GM18519 (cell line): ENCODE measurements around the gene TGFBR3.

Experiments used
- ATAC-seq: cut with Tn5 transposase; IDR thresholded peaks from one replicate; pipeline ENCODE4 v1.9.1; 2021; ENCODE audit warnings: mild to moderate bottlenecking, moderate library complexity; ENCODE audit not compliant: unreplicated experiment, low FRiP score

TGFBR3 gene

GRCh38 chr1:91742848-91743292 is 143.1 kb downstream of the TGFBR3 start:
- no peak for ATAC-seq

- ATAC-seq = no peak
Measured at GRCh38 chr1:91741906-91742305, 144.0 kb downstream of the TGFBR3 start.

GRCh38 chr1:91741301-91741700 is 144.7 kb downstream of the TGFBR3 start:
- ATAC-seq = no peak

- no peak for ATAC-seq
Measured at GRCh38 chr1:91737650-91738049, 148.3 kb downstream of the TGFBR3 start.

GRCh38 chr1:91736715-91737615 is 149.0 kb downstream of the TGFBR3 start:
- no peak for ATAC-seq

- ATAC-seq = no peak
Measured at GRCh38 chr1:91736146-91736714, 149.7 kb downstream of the TGFBR3 start.

GRCh38 chr1:91735266-91735845 is 150.6 kb downstream of the TGFBR3 start:
- ATAC-seq = no peak

- no peak for ATAC-seq
Measured at GRCh38 chr1:91734761-91735160, 151.2 kb downstream of the TGFBR3 start.

GRCh38 chr1:91733108-91733710 is 152.7 kb downstream of the TGFBR3 start:
- no peak for ATAC-seq

GRCh38 chr1:91732291-91733107 is 153.5 kb downstream of the TGFBR3 start:
- no peak for ATAC-seq

GRCh38 chr1:91731815-91732214 is 154.1 kb downstream of the TGFBR3 start:
- no peak for ATAC-seq

- no peak for ATAC-seq
Measured at GRCh38 chr1:91730801-91731732, 154.9 kb downstream of the TGFBR3 start.

- no peak for ATAC-seq
Measured at GRCh38 chr1:91729621-91730358, 156.2 kb downstream of the TGFBR3 start.

- ATAC-seq = no peak
Measured at GRCh38 chr1:91727763-91728162, 158.2 kb downstream of the TGFBR3 start.

- ATAC-seq = no peak
Measured at GRCh38 chr1:91725989-91726721, 159.8 kb downstream of the TGFBR3 start.

- ATAC-seq = no peak
Measured at GRCh38 chr1:91725618-91725988, 160.3 kb downstream of the TGFBR3 start.

GRCh38 chr1:91724644-91725043 is 161.3 kb downstream of the TGFBR3 start:
- no peak for ATAC-seq

- no peak for ATAC-seq
Measured at GRCh38 chr1:91724231-91724630, 161.7 kb downstream of the TGFBR3 start.
